Tibial artery (tissue), 4 donors: Measurements from ENCODE around the gene NTMT1.

Experiments used
- DNase-seq, 2 donors: peaks; one replicate each; pipeline ENCODE4 v3.0.0-alpha.2; 2019
- H3K27ac ChIP-seq, 2 donors: fragments of 200-600 bp; sonication (generic) in 1 of 2; 1 replicate in 1 of 2; 2 replicates in 1 of 2; pipeline ENCODE4 v1.5.1; 2018 to 2019; ENCODE audit warnings: mild to moderate bottlenecking in 1 of 2
- H3K27me3 ChIP-seq, 2 donors: fragments of 200-600 bp; sonication (generic) in 1 of 2; one replicate each; pipeline versions ENCODE4 v1.5.1 to v1.6.0; 2016 to 2019
- H3K36me3 ChIP-seq, 3 donors: fragments of 200-600 bp; sonication (generic) in 2 of 3; one replicate each; pipeline ENCODE4 v1.5.1; 2016 to 2019; ENCODE audit warnings: mild to moderate bottlenecking in 2 of 3
- H3K4me1 ChIP-seq, 4 donors: fragments of 200-600 bp; sonication (generic) in 2 of 4; 1 replicate in 3 of 4; 2 replicates in 1 of 4; pipeline ENCODE4 v1.5.1; 2016 to 2019
- H3K4me3 ChIP-seq, 2 donors: fragments of 200-600 bp; sonication (generic) in 1 of 2; 1 replicate in 1 of 2; 2 replicates in 1 of 2; pipeline ENCODE4 v1.5.1; 2018 to 2019; ENCODE audit warnings: mild to moderate bottlenecking in 2 of 2
- H3K9me3 ChIP-seq, 3 donors: fragments of 200-600 bp; sonication (generic) in 1 of 3; one replicate each; pipeline ENCODE4 v1.5.1; 2016 to 2019
- intact Hi-C: fragments of 100-400 bp; cut with DNase I; formaldehyde crosslinking; loops from one replicate; pipeline ENCODE4 v1.15.0; 2023; ENCODE audit warnings: low total_unique reads
- TF ChIP-seq, protein P1 (sequence below), 2 experiments: fragments of 200-600 bp in 1 of 2; fragments of 450-650 bp in 1 of 2; IDR thresholded peaks; one replicate each; pipeline ENCODE4 v1.5.1; 2017 to 2019; ENCODE audit warnings: antibody characterized with exemption in 2 of 2, mild to moderate bottlenecking in 1 of 2, moderate library complexity in 1 of 2

Gene NTMT1

DNA sequence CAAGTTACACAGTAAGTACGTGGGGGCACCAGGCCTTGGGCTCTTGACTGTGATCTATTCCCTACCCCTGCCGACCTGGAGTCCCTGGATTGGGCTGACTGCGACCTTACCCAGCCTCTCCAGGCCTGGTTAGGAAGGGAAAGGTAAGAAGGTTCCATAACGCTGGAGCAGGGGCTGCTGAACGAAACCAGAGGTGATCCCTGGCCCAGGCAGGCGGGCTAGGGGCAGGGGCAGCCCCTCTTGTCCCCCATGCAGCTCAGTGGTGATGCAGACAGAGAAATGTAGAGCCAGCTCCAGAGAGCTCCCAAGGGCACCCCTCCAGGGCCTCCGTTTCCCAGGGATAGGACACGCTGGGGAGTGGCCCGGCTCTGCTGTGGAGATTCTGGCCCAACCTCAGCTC, 53.6 kb downstream of the NTMT1 start:
- Histone ChIP-seq H3K27ac (no peak overlapping the region), H3K4me3 (no peak overlapping the region), H3K4me1 (peaks cover 0 to 31% (median 19%) of the 10 kb centered on the region in 4 donors), H3K9me3 (no peaks in the 10 kb centered on the region), H3K36me3 (no peaks in the 10 kb centered on the region), H3K27me3 (no peaks in the 10 kb centered on the region)
- no peak for DNase-seq
- TF ChIP-seq, protein P1, sequence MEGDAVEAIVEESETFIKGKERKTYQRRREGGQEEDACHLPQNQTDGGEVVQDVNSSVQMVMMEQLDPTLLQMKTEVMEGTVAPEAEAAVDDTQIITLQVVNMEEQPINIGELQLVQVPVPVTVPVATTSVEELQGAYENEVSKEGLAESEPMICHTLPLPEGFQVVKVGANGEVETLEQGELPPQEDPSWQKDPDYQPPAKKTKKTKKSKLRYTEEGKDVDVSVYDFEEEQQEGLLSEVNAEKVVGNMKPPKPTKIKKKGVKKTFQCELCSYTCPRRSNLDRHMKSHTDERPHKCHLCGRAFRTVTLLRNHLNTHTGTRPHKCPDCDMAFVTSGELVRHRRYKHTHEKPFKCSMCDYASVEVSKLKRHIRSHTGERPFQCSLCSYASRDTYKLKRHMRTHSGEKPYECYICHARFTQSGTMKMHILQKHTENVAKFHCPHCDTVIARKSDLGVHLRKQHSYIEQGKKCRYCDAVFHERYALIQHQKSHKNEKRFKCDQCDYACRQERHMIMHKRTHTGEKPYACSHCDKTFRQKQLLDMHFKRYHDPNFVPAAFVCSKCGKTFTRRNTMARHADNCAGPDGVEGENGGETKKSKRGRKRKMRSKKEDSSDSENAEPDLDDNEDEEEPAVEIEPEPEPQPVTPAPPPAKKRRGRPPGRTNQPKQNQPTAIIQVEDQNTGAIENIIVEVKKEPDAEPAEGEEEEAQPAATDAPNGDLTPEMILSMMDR (IDR thresholded peaks at IDR 0.05): no peak
- intact Hi-C loops: loop anchor here (10.0 kb wide), 1 partner anchor 1055 kb away; no protein-coding TSS in a partner anchor

DNA sequence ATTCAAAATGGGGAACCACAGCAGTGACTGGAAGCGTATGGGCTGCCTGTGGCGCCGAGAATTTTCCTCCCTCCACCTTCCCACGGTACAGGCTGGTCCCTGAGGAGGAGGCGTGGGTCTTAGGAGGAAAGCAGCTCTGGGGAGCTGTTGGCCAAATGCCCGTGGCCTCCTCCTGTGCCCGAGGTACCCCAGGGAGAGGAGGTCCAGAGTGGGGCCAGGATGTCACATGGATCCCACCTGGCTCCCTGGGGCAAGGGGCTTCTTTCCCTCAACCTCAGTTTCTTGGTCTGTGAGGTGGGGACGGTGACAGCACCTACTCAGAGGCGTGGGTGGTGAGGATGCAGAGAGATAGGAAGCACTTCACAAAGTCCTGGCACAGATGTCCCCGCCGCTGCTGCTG, 56.0 kb downstream of the NTMT1 start:
- TF ChIP-seq, protein P1 (IDR thresholded peaks at IDR 0.05): no peak

DNA sequence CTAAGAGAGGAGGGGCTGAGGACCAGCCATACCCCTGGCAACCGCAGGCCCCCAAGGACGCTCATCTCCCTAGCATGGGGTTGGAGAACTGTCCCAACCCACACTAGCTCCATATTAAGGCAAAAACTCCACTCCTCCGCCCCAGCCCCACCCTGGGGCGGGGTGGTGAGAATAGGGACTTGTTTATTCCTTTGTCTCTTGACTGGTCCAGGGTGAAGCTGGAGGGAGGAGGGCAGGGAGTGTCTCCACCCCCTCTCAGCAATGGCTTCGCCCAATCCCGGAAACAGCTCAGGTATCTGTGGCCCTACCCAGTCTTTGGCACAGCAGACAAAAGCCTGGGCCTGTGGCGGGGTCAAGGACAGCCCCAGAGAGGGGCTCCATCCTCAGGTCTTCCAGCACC, 56.4 kb downstream of the NTMT1 start:
- no peak overlapping the region for H3K27ac ChIP-seq
- H3K9me3 ChIP-seq: no peaks in the 10 kb centered on the region
- H3K36me3 ChIP-seq: no peaks in the 10 kb centered on the region
- no peak overlapping the region for H3K4me3 ChIP-seq
- no peak for DNase-seq
- H3K4me1 ChIP-seq: peaks cover 0 to 3% (median 3%) of the 10 kb centered on the region in 4 donors
- TF ChIP-seq, protein P1 (IDR thresholded peaks at IDR 0.05): no peak
- H3K27me3 ChIP-seq: no peaks in the 10 kb centered on the region
- intact Hi-C loops: no loop called here

More for the DNA sequence above, 56.0 kb downstream of the NTMT1 start:
- Histone ChIP-seq H3K36me3 (no peaks in the 10 kb centered on the region), H3K4me3 (no peak overlapping the region), H3K27me3 (no peaks in the 10 kb centered on the region), H3K9me3 (no peaks in the 10 kb centered on the region), H3K4me1 (peaks cover 0 to 8% (median 7%) of the 10 kb centered on the region in 4 donors), H3K27ac (no peak overlapping the region)
- no peak for DNase-seq
- intact Hi-C loops: no loop called here

GRCh38 chr9:129685220-129685932, 59.4 kb downstream of the NTMT1 start:
- H3K27me3 ChIP-seq: no peaks in the 10 kb centered on the region
- intact Hi-C loops: no loop called here
- H3K4me1 ChIP-seq: no peaks in the 10 kb centered on the region
- H3K36me3 ChIP-seq: no peaks in the 10 kb centered on the region
- no peak overlapping the region for H3K27ac ChIP-seq
- no peaks in the 10 kb centered on the region for H3K9me3 ChIP-seq
- H3K4me3 ChIP-seq: no peak overlapping the region
- TF ChIP-seq, protein P1 (IDR thresholded peaks at IDR 0.05): no peak
- no peak for DNase-seq
